Measurements from ENCODE around the gene SPAG9.
"Not testable (repeated sequence)": the region's sequence is repeated elsewhere in the genome, so short reads cannot be mapped to it uniquely, and the experiment has no call there.

SPAG9 gene

GRCh38 chr17:51124640-51125503 lies 4.2 kb upstream of the SPAG9 start:
- no peak for DNase-seq (ENCODE audit: insufficient read length)
- TF ChIP-seq TAF1 (IDR thresholded peaks at IDR 0.05; ENCODE audit: borderline replicate concordance, low read depth, low read length) (no peak), POLR2A (IDR thresholded peaks at IDR 0.05; ENCODE audit: low read depth, low read length) (no peak), POLR2AphosphoS5 (IDR thresholded peaks at IDR 0.05; ENCODE audit: low read depth, low read length) (no peak)
- FAIRE-seq = no peak

DNA sequence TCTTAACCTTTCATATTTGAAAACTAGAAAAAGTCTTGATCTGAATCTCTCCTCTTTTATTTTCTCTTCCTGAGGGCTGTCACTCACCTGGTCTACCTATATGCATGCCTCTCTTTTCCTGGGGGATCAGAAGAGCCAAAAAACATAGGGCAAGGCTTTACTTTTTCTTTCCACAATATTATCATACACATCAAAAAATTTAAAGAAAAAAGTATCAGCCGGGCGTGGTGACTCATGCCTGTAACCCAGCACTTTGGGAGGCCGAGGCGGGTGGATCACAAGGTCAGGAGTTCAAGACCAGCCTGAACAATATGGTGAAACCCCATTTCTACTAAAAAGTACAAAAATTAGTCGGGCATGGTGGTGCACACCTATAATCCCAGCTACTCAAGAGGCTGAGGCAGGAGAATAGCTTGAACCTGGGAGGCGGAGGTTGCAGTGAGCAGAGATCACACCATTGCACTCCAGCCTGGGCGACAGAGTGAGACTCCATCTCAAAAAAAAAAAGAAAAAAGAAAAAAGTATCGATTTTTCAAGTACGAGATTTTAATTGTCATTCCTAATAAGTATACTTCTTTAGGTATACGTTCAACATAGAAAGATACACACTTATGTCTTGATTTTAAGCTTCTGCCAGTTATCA lies 1.9 kb upstream of the SPAG9 start:
- not testable (repeated sequence) for FAIRE-seq

GRCh38 chr17:51121620-51122472 lies 1.2 kb upstream of the SPAG9 start:
- no peak for FAIRE-seq
- peak; percentile 80 for TF ChIP-seq POLR2AphosphoS5 (IDR thresholded peaks at IDR 0.05; ENCODE audit: low read depth, low read length)
- TF ChIP-seq POLR2A (IDR thresholded peaks at IDR 0.05; ENCODE audit: low read depth, low read length) = peak; percentile 76
- 0 out of 2 replicates have a peak, but pooled peaks have one; percentile 28 for TF ChIP-seq TAF1 (IDR thresholded peaks at IDR 0.05; ENCODE audit: borderline replicate concordance, low read depth, low read length)
- DNase-seq (ENCODE audit: insufficient read length) = peak; percentile 41

More for the DNA sequence above, 1.9 kb upstream of the SPAG9 start:
- not testable (repeated sequence) for DNase-seq (ENCODE audit: insufficient read length)

GRCh38 chr17:51120357-51120738 lies 320 bp downstream of the SPAG9 start:
- TF ChIP-seq TAF1 (IDR thresholded peaks at IDR 0.05; ENCODE audit: borderline replicate concordance, low read depth, low read length) (no peak), POLR2AphosphoS5 (IDR thresholded peaks at IDR 0.05; ENCODE audit: low read depth, low read length) (no peak), POLR2A (IDR thresholded peaks at IDR 0.05; ENCODE audit: low read depth, low read length) (no peak)
- DNase-seq (ENCODE audit: insufficient read length) (peak; percentile 52), FAIRE-seq (no peak)

GRCh38 chr17:51119415-51120356 lies 982 bp downstream of the SPAG9 start:
- TF ChIP-seq TAF1 (IDR thresholded peaks at IDR 0.05; ENCODE audit: borderline replicate concordance, low read depth, low read length) (no peak), POLR2A (IDR thresholded peaks at IDR 0.05; ENCODE audit: low read depth, low read length) (no peak), POLR2AphosphoS5 (IDR thresholded peaks at IDR 0.05; ENCODE audit: low read depth, low read length) (no peak)
- DNase-seq (ENCODE audit: insufficient read length) (no peak), FAIRE-seq (no peak)

GRCh38 chr17:51118330-51119195 lies 2.1 kb downstream of the SPAG9 start:
- no peak for TF ChIP-seq POLR2A (IDR thresholded peaks at IDR 0.05; ENCODE audit: low read depth, low read length)
- no peak for TF ChIP-seq TAF1 (IDR thresholded peaks at IDR 0.05; ENCODE audit: borderline replicate concordance, low read depth, low read length)
- TF ChIP-seq POLR2AphosphoS5 (IDR thresholded peaks at IDR 0.05; ENCODE audit: low read depth, low read length) = no peak
- no peak for DNase-seq (ENCODE audit: insufficient read length)
- FAIRE-seq = no peak

GRCh38 chr17:51115179-51115578 lies 5.5 kb downstream of the SPAG9 start:
- no peak for DNase-seq (ENCODE audit: insufficient read length)
- FAIRE-seq = no peak
- TF ChIP-seq POLR2A (IDR thresholded peaks at IDR 0.05; ENCODE audit: low read depth, low read length) = no peak
- no peak for TF ChIP-seq TAF1 (IDR thresholded peaks at IDR 0.05; ENCODE audit: borderline replicate concordance, low read depth, low read length)
- no peak for TF ChIP-seq POLR2AphosphoS5 (IDR thresholded peaks at IDR 0.05; ENCODE audit: low read depth, low read length)

DNA sequence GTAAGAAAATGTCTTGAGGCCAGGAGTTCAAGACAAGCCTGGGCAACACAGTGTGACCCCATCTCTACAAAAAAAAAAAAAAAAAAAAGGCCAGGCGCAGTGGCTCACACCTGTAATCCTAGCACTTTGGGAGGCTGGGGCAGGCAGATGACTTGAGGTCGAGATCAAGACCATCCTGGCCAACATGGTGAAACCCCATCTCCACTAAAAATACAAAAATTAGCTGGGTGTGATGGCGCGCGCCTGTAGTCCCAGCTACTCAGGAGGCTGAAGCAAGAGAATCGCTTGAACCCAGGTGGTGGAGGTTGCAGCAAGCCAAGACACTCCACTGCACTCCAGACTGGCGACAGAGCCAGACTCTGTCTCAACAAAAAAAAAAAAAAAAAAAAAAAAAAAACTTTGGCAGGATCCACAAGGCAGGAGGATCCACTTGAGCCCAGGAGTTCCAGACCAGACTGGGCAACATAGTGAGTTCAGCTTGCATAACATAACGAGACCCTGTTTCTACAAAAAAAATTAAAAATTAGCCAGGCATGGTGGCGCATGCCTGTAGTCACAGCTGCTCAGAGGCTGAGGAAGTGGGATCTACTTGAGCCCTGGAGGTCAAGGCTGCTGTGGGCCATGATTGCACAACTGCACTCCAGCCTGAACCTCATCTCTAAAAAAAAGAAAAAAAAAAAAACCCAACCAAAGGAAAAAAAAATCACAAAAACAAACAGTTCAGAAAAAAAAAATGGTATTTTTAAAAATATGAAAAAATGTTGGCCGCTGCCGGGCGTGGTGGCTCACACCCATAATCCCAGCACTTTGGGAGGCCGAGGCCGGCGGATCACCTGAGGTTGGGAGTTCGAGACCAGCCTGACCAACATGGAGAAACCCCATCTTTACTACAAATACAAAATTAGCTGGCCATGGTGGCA lies 8.1 kb downstream of the SPAG9 start:
- DNase-seq (ENCODE audit: insufficient read length) = not testable (repeated sequence)

DNA sequence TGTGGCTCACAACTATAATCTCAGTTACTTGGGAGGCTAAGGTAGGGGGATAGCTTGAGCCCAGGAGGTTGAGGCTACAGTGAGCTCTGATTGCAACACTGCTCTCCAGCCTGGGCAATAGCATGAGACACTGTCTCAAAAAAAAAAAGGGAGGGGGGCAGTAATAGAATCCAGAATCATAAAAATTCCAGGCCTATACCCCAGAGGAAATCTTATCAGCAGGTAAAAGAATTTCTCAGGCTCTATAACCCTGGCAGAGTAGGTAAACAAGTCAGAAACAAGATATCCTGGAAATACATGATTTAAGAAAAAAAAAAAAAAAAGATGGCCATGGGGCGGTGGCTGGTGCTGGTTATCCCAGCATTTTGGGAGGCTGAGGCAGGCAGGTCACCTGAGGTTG lies 12.9 kb downstream of the SPAG9 start:
- no peak for DNase-seq (ENCODE audit: insufficient read length)
- no peak for FAIRE-seq
- no peak for TF ChIP-seq POLR2AphosphoS5 (IDR thresholded peaks at IDR 0.05; ENCODE audit: low read depth, low read length)
- no peak for TF ChIP-seq POLR2A (IDR thresholded peaks at IDR 0.05; ENCODE audit: low read depth, low read length)
- no peak for TF ChIP-seq TAF1 (IDR thresholded peaks at IDR 0.05; ENCODE audit: borderline replicate concordance, low read depth, low read length)

More for the DNA sequence above, 8.1 kb downstream of the SPAG9 start:
- not testable (repeated sequence) for FAIRE-seq

All from GM12892 (cell line).